Kidney epithelial cell (primary cell): ENCODE results near the gene APP. TPM values are rescaled to one million over a fixed set of nuclear protein-coding genes. Genes with fewer than 3 reads are reported as not detected.
"Not testable (repeated sequence)": the region's sequence is repeated elsewhere in the genome, so short reads cannot be mapped to it uniquely, and the experiment has no call there.

Experiments used
- DNase-seq: peaks from one replicate; pipeline ENCODE4 v3.0.0-alpha.2; 2010; ENCODE audit warnings: low read depth
- H3K27me3 ChIP-seq: 2 replicates; pipeline ENCODE4 v1.6.0; 2011; ENCODE audit warnings: low read length; ENCODE audit not compliant: control insufficient read depth, insufficient read depth
- H3K36me3 ChIP-seq: 2 replicates; pipeline ENCODE4 v1.5.1; 2011; ENCODE audit warnings: low read length; ENCODE audit not compliant: control insufficient read depth, insufficient read depth
- H3K4me3 ChIP-seq: 2 replicates; pipeline ENCODE4 v1.5.1; 2011; ENCODE audit warnings: low read depth, mild to moderate bottlenecking, control low read depth, low read length
- total RNA-seq: library from RNA; depleted of rRNA; stranded (reverse); fragments of >200 nt; gene quantifications from 2 replicates; pipeline ENCODE4 v1.2.3, GENCODE V29; 2015
- TF ChIP-seq, protein P1 (sequence below): IDR thresholded peaks from 2 replicates; pipeline ENCODE4 v1.5.1; 2011; ENCODE audit warnings: mild to moderate bottlenecking, moderate library complexity, low read length, control low read depth, inconsistent platforms; ENCODE audit not compliant: insufficient read depth, poor library complexity, severe bottlenecking

Gene APP
- total RNA-seq, 1 donor from 2014 or later, result 624 TPM

DNA sequence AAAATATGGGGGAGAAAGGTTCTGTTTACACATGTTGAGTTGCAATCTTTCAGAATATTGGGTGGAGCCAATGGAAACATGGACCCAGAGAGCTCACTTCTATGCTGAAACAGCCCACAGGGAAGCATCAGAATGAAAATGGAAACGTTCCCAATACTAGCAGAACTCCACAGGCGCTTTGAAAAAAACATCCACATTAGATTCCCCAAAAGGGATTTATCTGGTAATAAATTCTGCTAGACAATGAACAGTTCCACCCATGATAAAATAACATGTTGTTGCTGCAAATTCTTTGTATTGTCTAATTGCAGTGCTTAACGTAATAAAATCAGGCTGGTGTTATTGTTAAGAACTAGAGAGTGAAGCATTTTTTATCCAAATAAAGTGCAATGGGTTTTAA is 238.8 kb downstream of the APP start:
- TF ChIP-seq, protein P1, sequence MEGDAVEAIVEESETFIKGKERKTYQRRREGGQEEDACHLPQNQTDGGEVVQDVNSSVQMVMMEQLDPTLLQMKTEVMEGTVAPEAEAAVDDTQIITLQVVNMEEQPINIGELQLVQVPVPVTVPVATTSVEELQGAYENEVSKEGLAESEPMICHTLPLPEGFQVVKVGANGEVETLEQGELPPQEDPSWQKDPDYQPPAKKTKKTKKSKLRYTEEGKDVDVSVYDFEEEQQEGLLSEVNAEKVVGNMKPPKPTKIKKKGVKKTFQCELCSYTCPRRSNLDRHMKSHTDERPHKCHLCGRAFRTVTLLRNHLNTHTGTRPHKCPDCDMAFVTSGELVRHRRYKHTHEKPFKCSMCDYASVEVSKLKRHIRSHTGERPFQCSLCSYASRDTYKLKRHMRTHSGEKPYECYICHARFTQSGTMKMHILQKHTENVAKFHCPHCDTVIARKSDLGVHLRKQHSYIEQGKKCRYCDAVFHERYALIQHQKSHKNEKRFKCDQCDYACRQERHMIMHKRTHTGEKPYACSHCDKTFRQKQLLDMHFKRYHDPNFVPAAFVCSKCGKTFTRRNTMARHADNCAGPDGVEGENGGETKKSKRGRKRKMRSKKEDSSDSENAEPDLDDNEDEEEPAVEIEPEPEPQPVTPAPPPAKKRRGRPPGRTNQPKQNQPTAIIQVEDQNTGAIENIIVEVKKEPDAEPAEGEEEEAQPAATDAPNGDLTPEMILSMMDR, result no peak
- peaks cover 1% of the 10 kb centered on the region for H3K36me3 ChIP-seq
- DNase-seq, result no peak
- H3K27me3 ChIP-seq, result no peaks in the 10 kb centered on the region
- no peak overlapping the region for H3K4me3 ChIP-seq

DNA sequence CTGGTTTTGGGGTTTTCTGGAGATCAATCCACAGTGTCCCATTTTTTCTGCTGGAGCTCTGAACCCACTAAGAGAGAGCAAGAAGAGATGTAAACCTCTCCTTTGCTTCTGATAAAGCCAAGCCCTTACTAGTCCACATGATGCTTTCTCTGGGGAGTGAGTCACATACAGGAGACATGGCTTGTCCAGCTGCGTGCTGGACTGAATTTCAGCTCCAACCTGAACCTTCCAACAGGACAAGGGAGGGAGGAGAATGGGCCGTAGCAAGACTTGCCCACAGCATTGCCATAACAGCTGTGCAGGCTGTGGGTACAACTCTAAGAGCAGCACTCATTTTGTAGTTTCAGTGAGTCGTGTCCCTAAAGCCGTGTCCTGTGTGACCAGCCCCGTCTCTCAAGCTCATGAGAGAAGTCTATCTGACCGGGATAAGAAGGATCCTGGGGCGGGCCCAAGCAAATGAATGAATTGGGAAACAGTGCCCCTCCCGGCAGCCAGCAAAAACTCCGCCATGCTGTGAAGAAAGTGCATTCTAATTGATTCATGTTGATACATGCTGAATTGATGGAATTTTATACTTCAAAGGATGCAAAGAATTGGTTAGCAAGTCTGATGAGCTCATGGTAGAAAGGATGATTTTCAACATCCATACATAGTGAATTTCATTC is 240.6 kb downstream of the APP start:
- Histone ChIP-seq H3K4me3 (no peak overlapping the region), H3K27me3 (no peaks in the 10 kb centered on the region), H3K36me3 (peaks cover 1% of the 10 kb centered on the region)
- TF ChIP-seq, protein P1, result no peak
- DNase-seq, result no peak

GRCh38 chr21:25927195-25927880 is 243.2 kb downstream of the APP start:
- DNase-seq, result no peak
- TF ChIP-seq, protein P1, result no peak
- peaks cover 1% of the 10 kb centered on the region for H3K36me3 ChIP-seq

DNA sequence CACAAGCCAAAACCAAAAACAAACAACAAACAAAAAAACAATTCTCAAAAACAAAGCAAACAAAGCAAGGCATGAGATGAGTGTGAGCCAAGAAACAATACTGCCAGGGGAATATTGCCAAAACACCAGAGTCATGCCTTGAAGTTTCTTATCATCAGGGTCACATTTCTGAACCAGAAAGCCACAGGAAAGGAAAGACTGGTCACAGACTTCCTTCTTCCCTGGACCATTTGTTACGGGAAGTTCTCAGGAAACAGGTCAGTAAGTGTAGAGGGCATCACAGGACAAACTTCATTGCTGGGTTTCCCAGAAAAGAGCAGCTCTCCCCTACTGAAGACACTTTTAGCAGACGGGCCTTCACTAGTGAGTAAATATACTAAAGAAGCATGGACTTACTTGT is 244.6 kb downstream of the APP start:
- H3K4me3 ChIP-seq, result no peak overlapping the region
- no peaks in the 10 kb centered on the region for H3K27me3 ChIP-seq
- no peaks in the 10 kb centered on the region for H3K36me3 ChIP-seq
- TF ChIP-seq, protein P1, result no peak
- no peak for DNase-seq

More at GRCh38 chr21:25927195-25927880, 243.2 kb downstream of the APP start:
- Histone ChIP-seq H3K4me3 (no peak overlapping the region), H3K27me3 (no peaks in the 10 kb centered on the region)

- DNase-seq, result no peak
- Histone ChIP-seq H3K27me3 (no peaks in the 10 kb centered on the region), H3K4me3 (no peak overlapping the region), H3K36me3 (no peaks in the 10 kb centered on the region)
- TF ChIP-seq, protein P1, result no peak
These were observed 245.3 kb downstream of the APP start for GRCh38 chr21:25925064-25925800.

- not testable (repeated sequence) for H3K27me3 ChIP-seq, DNase-seq, H3K4me3 ChIP-seq, H3K36me3 ChIP-seq
These were observed 252.4 kb downstream of the APP start for GRCh38 chr21:25918152-25918551.
